Mesenchymal stem cell (in vitro differentiated cells and primary cell): ENCODE results near the gene MEGF9.

ENCODE experiments used
- DNase-seq: peaks from one replicate; pipeline ENCODE4 v3.0.0-alpha.2; 2013
- H2AFZ ChIP-seq: one replicate; pipeline ENCODE4 v1.6.1; 2013; ENCODE audit warnings: low read depth, mild to moderate bottlenecking, control low read depth, inconsistent platforms, low read length, moderate library complexity
- H2AK5ac ChIP-seq: 2 replicates; pipeline ENCODE4 v1.6.1; 2013; ENCODE audit warnings: low read length, moderate library complexity, mild to moderate bottlenecking, inconsistent platforms; ENCODE audit not compliant: severe bottlenecking
- H2BK120ac ChIP-seq: one replicate; pipeline ENCODE4 v1.6.1; 2013; ENCODE audit warnings: low read depth, mild to moderate bottlenecking, inconsistent platforms, low read length, moderate library complexity
- H2BK12ac ChIP-seq, 2 experiments: one replicate each; pipeline ENCODE4 v1.6.1; 2013; ENCODE audit warnings: inconsistent platforms in 2 of 2, low read length in 2 of 2, mild to moderate bottlenecking in 2 of 2, moderate library complexity in 2 of 2, control low read depth in 1 of 2
- H2BK15ac ChIP-seq: one replicate; pipeline ENCODE4 v1.6.1; 2013; ENCODE audit warnings: mild to moderate bottlenecking, low read depth, inconsistent platforms; ENCODE audit not compliant: poor library complexity, severe bottlenecking
- H2BK5ac ChIP-seq: 2 replicates; pipeline ENCODE4 v1.6.1; 2013; ENCODE audit warnings: low read depth, mild to moderate bottlenecking, low read length, control low read depth, inconsistent platforms; ENCODE audit not compliant: poor library complexity, severe bottlenecking
- H3K14ac ChIP-seq, 2 experiments: one replicate each; pipeline ENCODE4 v1.6.1; 2013; ENCODE audit warnings: inconsistent platforms in 2 of 2, low read length in 2 of 2, control low read depth in 1 of 2, mild to moderate bottlenecking in 1 of 2, moderate library complexity in 1 of 2
- H3K18ac ChIP-seq, 2 experiments: one replicate each; pipeline ENCODE4 v1.6.1; 2013; ENCODE audit warnings: inconsistent platforms in 2 of 2, low read length in 2 of 2, control low read depth in 1 of 2, low read depth in 1 of 2, mild to moderate bottlenecking in 1 of 2
- H3K23ac ChIP-seq, 2 experiments: one replicate each; pipeline ENCODE4 v1.6.1; 2013; ENCODE audit warnings: inconsistent platforms in 2 of 2, low read length in 2 of 2, mild to moderate bottlenecking in 2 of 2, moderate library complexity in 2 of 2, control low read depth in 1 of 2
- H3K27ac ChIP-seq: 2 replicates; pipeline ENCODE4 v1.5.1; 2013; ENCODE audit warnings: mild to moderate bottlenecking, moderate library complexity, low read length, control low read depth, inconsistent platforms; ENCODE audit not compliant: poor library complexity, severe bottlenecking
- H3K27me3 ChIP-seq, 2 experiments: 2 replicates each; pipeline versions ENCODE4 v1.6.1 to v1.7.0; 2013; ENCODE audit warnings: low read length in 2 of 2, mild to moderate bottlenecking in 2 of 2, moderate library complexity in 2 of 2, control low read depth in 1 of 2, inconsistent platforms in 1 of 2; ENCODE audit not compliant: control insufficient read depth in 1 of 2, insufficient read depth in 1 of 2
- H3K36me3 ChIP-seq, 2 experiments: 2 replicates each; pipeline versions ENCODE4 v1.6.1 to v1.7.0; 2013; ENCODE audit warnings: low read length in 2 of 2, control low read depth in 1 of 2, inconsistent platforms in 1 of 2, low read depth in 1 of 2, mild to moderate bottlenecking in 1 of 2; ENCODE audit not compliant: insufficient read depth in 2 of 2, control insufficient read depth in 1 of 2
- H3K4ac ChIP-seq, 2 experiments: one replicate each; pipeline ENCODE4 v1.6.1; 2013; ENCODE audit warnings: inconsistent platforms in 2 of 2, low read length in 2 of 2, mild to moderate bottlenecking in 2 of 2, moderate library complexity in 2 of 2, control low read depth in 1 of 2, low read depth in 1 of 2
- H3K4me1 ChIP-seq: 2 replicates; pipeline ENCODE4 v1.6.1; 2013; ENCODE audit warnings: low read depth, low read length, control low read depth; ENCODE audit not compliant: control insufficient read depth, insufficient read depth
- H3K4me2 ChIP-seq: 2 replicates; pipeline ENCODE4 v1.6.1; 2013; ENCODE audit warnings: low read length, mild to moderate bottlenecking, inconsistent platforms; ENCODE audit not compliant: poor library complexity, severe bottlenecking
- H3K4me3 ChIP-seq, 2 experiments: 2 replicates each; pipeline versions ENCODE4 v1.5.1 to v1.7.0; 2013; ENCODE audit warnings: low read length in 2 of 2, mild to moderate bottlenecking in 2 of 2, control low read depth in 1 of 2, low read depth in 1 of 2; ENCODE audit not compliant: insufficient read depth in 1 of 2
- H3K79me1 ChIP-seq: replicated peaks from 2 replicates; pipeline ENCODE4 v1.6.1; 2013; ENCODE audit warnings: mild to moderate bottlenecking, control low read depth, low read length, inconsistent platforms; ENCODE audit not compliant: poor library complexity, severe bottlenecking
- H3K9ac ChIP-seq: 2 replicates; pipeline ENCODE4 v1.7.0; 2013; ENCODE audit warnings: mild to moderate bottlenecking, low read length, moderate library complexity
- H3K9me3 ChIP-seq: 2 replicates; pipeline ENCODE4 v1.7.0; 2013; ENCODE audit warnings: mild to moderate bottlenecking, low read length; ENCODE audit not compliant: control insufficient read depth
- H4K8ac ChIP-seq: one replicate; pipeline ENCODE4 v1.6.1; 2013; ENCODE audit warnings: inconsistent platforms, mild to moderate bottlenecking, low read length, moderate library complexity
- H4K91ac ChIP-seq: one replicate; pipeline ENCODE4 v1.6.1; 2013; ENCODE audit warnings: mild to moderate bottlenecking, low read length, inconsistent platforms
- WGBS: methylation state at CpG from one replicate; pipeline ENCODE4 v1.1.7; 2013; ENCODE audit warnings: mixed read lengths; 5-methylcytosine and 5-hydroxymethylcytosine counted together

Gene MEGF9

DNA sequence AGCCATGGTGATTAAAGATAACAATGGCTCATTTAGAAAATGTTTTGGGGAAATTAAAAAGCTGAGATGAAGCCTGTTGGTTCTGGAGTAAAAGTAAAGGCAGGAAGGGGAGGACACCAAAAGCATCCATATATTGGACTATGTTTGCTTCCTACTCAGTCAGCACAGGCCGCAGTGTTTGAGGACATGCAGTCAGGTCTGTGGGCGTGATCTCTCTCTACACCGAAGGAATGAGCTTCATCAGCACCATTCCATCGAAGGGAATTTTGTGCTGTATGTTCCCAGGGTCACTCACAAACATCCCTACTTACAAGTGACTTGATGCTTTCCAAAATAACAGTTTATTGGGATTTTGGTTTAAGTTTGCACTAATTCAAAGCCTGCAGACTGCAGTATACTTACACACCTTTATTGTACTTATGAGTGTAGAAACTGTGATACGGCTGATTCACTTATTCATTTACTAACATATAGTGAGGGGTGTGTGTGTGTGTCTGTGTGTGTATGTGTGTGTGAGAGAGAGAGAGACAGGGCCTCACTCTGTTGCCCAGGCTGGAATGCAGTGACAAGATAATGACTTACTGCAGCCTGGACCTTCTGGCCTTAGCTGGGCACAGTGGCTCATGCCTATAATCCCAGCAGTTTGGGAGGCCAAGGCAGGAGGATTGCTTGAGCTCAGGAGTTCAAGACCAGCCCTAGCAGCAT lies 120.9 kb downstream of the MEGF9 start:
- no peak overlapping the region for H3K4me3 ChIP-seq
- H3K27me3 ChIP-seq: no peaks in the 10 kb centered on the region
- peaks cover 0 to 3% of the 10 kb centered on the region in 2 experiments for H3K36me3 ChIP-seq
- no peak for DNase-seq
- H3K4me2 ChIP-seq: no peak overlapping the region
- 98% methylated on average over 3 of the region's 5 CpGs for WGBS
- H3K14ac ChIP-seq: no peak overlapping the region
- no peak overlapping the region for H2BK15ac ChIP-seq
- H2BK12ac ChIP-seq: no peak overlapping the region
- no peak overlapping the region for H2AFZ ChIP-seq
- H3K79me1 ChIP-seq: no peaks in the 10 kb centered on the region
- no peak overlapping the region for H3K27ac ChIP-seq
- no peak overlapping the region for H4K91ac ChIP-seq
- H2BK5ac ChIP-seq: no peak overlapping the region
- H3K23ac ChIP-seq: no peak overlapping the region
- no peak overlapping the region for H3K18ac ChIP-seq
- H4K8ac ChIP-seq: no peak overlapping the region
- no peak overlapping the region for H2BK120ac ChIP-seq
- H3K4ac ChIP-seq: no peak overlapping the region
- H3K9me3 ChIP-seq: no peaks in the 10 kb centered on the region
- no peaks in the 10 kb centered on the region for H3K4me1 ChIP-seq
- no peak overlapping the region for H2AK5ac ChIP-seq
- no peak overlapping the region for H3K9ac ChIP-seq

DNA sequence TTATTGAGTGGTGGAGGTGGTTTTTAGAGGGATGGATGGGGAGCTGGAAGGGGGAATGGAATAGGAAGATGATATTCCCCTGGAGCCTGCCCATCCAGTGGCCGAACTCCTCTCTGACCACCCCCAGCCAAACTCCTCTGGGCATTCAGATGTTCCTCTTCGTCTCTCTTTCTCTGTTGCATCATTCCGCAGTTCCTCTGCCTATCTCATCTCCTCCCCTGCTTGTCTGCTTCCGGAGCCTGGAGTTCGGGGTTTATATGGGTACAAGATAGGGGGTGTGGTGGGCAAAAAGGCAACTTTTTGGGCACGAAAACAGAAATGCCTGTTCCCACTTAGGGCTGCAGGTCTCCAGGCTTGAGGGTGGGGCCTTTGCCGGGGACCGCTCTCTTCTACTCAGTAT lies 122.1 kb downstream of the MEGF9 start:
- Histone ChIP-seq H3K27me3 (peaks cover 0 to 6% of the 10 kb centered on the region in 2 experiments), H2BK15ac (no peak overlapping the region), H3K23ac (no peak overlapping the region), H2AFZ (no peak overlapping the region), H2AK5ac (no peak overlapping the region), H2BK120ac (no peak overlapping the region), H3K4me1 (no peaks in the 10 kb centered on the region), H3K9me3 (no peaks in the 10 kb centered on the region), H3K4me2 (no peak overlapping the region), H2BK5ac (no peak overlapping the region), H3K14ac (no peak overlapping the region), H3K79me1 (no peaks in the 10 kb centered on the region), H4K91ac (no peak overlapping the region), H2BK12ac (no peak overlapping the region), H3K4ac (no peak overlapping the region), H3K9ac (no peak overlapping the region), H3K18ac (no peak overlapping the region), H4K8ac (no peak overlapping the region), H3K4me3 (no peak overlapping the region), H3K36me3 (no peaks in the 10 kb centered on the region), H3K27ac (no peak overlapping the region)
- DNase-seq: no peak
- WGBS: 90% methylated on average over 6 of the region's 8 CpGs

GRCh38 chr9:120587328-120587727 lies 126.9 kb downstream of the MEGF9 start:
- Histone ChIP-seq H3K14ac (no peak overlapping the region), H3K79me1 (no peaks in the 10 kb centered on the region), H3K4me2 (no peak overlapping the region), H2BK12ac (no peak overlapping the region), H3K9ac (no peak overlapping the region), H3K18ac (no peak overlapping the region), H2BK5ac (no peak overlapping the region), H3K23ac (no peak overlapping the region), H3K4me3 (no peak overlapping the region), H2BK120ac (no peak overlapping the region), H3K36me3 (no peaks in the 10 kb centered on the region), H4K8ac (no peak overlapping the region), H3K9me3 (no peaks in the 10 kb centered on the region), H3K4ac (no peak overlapping the region), H3K27ac (no peak overlapping the region), H2AFZ (no peak overlapping the region), H2AK5ac (no peak overlapping the region), H4K91ac (no peak overlapping the region), H3K27me3 (peaks cover 0 to 11% of the 10 kb centered on the region in 2 experiments), H3K4me1 (peaks cover 3% of the 10 kb centered on the region), H2BK15ac (no peak overlapping the region)
- no peak for DNase-seq
- 57% methylated on average over 1 of the region's 1 CpG for WGBS

GRCh38 chr9:120583958-120584369 lies 130.3 kb downstream of the MEGF9 start:
- H3K9me3 ChIP-seq: no peaks in the 10 kb centered on the region
- H2BK5ac ChIP-seq: no peak overlapping the region
- H3K14ac ChIP-seq: no peak overlapping the region
- peak overlapping the region; percentile 21 for H3K4me2 ChIP-seq
- H3K18ac ChIP-seq: no peak overlapping the region
- H3K36me3 ChIP-seq: no peaks in the 10 kb centered on the region
- no peak overlapping the region for H3K23ac ChIP-seq
- H3K4me1 ChIP-seq: peaks cover 5% of the 10 kb centered on the region
- peak overlapping the region; percentile 71 for H2AFZ ChIP-seq
- no peak overlapping the region for H2BK120ac ChIP-seq
- no peak overlapping the region for H4K91ac ChIP-seq
- no peak overlapping the region for H2BK15ac ChIP-seq
- peak overlapping the region; percentile 51 for H3K9ac ChIP-seq
- H3K79me1 ChIP-seq: peaks cover 8% of the 10 kb centered on the region
- peak overlapping the region in 1 of 2 experiments; percentile 41 for H3K4ac ChIP-seq
- no peak overlapping the region for H2AK5ac ChIP-seq
- WGBS: 79% methylated on average over 3 of the region's 3 CpGs
- H3K27ac ChIP-seq: no peak overlapping the region
- peaks cover 0 to 11% of the 10 kb centered on the region in 2 experiments for H3K27me3 ChIP-seq
- no peak overlapping the region for H3K4me3 ChIP-seq
- H4K8ac ChIP-seq: no peak overlapping the region
- H2BK12ac ChIP-seq: no peak overlapping the region
- peak; percentile 54 for DNase-seq
